Hepatocyte (in vitro differentiated cells): ENCODE data around the gene GNG10. TPM values are rescaled to one million over a fixed set of nuclear protein-coding genes. Genes with fewer than 3 reads are reported as not detected.
A peak's percentile ranks its signal among the peaks of the same experiment; 100 is the strongest.

Experiments
- DNase-seq: peaks from one replicate; pipeline ENCODE4 v3.0.0-alpha.2; 2016; ENCODE audit warnings: low spot score
- H2AFZ ChIP-seq: fragments of 200-600 bp; sonication (generic); 2 replicates; pipeline ENCODE4 v1.6.0; 2016; ENCODE audit warnings: antibody characterized with exemption, mild to moderate bottlenecking
- H3K27ac ChIP-seq: fragments of 200-600 bp; sonication (generic); 2 replicates; pipeline ENCODE4 v1.5.1; 2016; ENCODE audit warnings: mild to moderate bottlenecking
- H3K27me3 ChIP-seq: fragments of 200-600 bp; sonication (generic); 2 replicates; pipeline ENCODE4 v1.6.1; 2016
- H3K36me3 ChIP-seq: fragments of 200-600 bp; sonication (generic); replicated peaks from 2 replicates; pipeline ENCODE4 v1.5.1; 2016; ENCODE audit warnings: low read depth; ENCODE audit not compliant: insufficient read depth
- H3K4me1 ChIP-seq: fragments of 200-600 bp; sonication (generic); 2 replicates; pipeline ENCODE4 v1.5.1; 2016; ENCODE audit warnings: mild to moderate bottlenecking, moderate library complexity; ENCODE audit not compliant: insufficient read depth
- H3K4me2 ChIP-seq: fragments of 200-600 bp; sonication (generic); 2 replicates; pipeline ENCODE4 v1.6.0; 2016
- H3K4me3 ChIP-seq: fragments of 200-600 bp; sonication (generic); 2 replicates; pipeline ENCODE4 v1.5.1; 2016; ENCODE audit warnings: mild to moderate bottlenecking
- H3K79me2 ChIP-seq: fragments of 200-600 bp; sonication (generic); 2 replicates; pipeline ENCODE4 v1.6.0; 2017; ENCODE audit warnings: mild to moderate bottlenecking
- H3K9me2 ChIP-seq: fragments of 200-600 bp; sonication (generic); replicated peaks from 2 replicates; pipeline ENCODE4 v1.6.0; 2017; ENCODE audit warnings: mild to moderate bottlenecking; ENCODE audit not compliant: insufficient read depth
- H3K9me3 ChIP-seq: fragments of 200-600 bp; sonication (generic); 2 replicates; pipeline ENCODE4 v1.5.1; 2016; ENCODE audit warnings: low read depth, mild to moderate bottlenecking
- H4K20me1 ChIP-seq: fragments of 200-600 bp; sonication (generic); 2 replicates; pipeline ENCODE4 v1.6.0; 2016; ENCODE audit warnings: mild to moderate bottlenecking; ENCODE audit not compliant: insufficient read depth, poor library complexity, severe bottlenecking
- CTCF ChIP-seq: fragments of 200-600 bp; sonication (generic); IDR thresholded peaks from 2 replicates; pipeline ENCODE4 v1.5.1; 2016; ENCODE audit warnings: antibody characterized with exemption, mild to moderate bottlenecking; ENCODE audit not compliant: poor library complexity
- EZH2 ChIP-seq: fragments of 200-600 bp; sonication (generic); IDR thresholded peaks from 2 replicates; pipeline ENCODE4 v1.6.1; 2016; ENCODE audit warnings: antibody characterized with exemption, mild to moderate bottlenecking, borderline replicate concordance
- EZH2phosphoT487 ChIP-seq: fragments of 200-600 bp; sonication (generic); IDR thresholded peaks from one replicate; pipeline ENCODE4 v1.6.1; 2018; ENCODE audit warnings: antibody characterized with exemption, mild to moderate bottlenecking, low read depth, moderate library complexity; ENCODE audit not compliant: unreplicated experiment, severe bottlenecking
- WGBS: methylation state at CpG from one replicate; pipeline ENCODE4 v1.1.6; 2016; ENCODE audit warnings: low lambda C conversion rate; ENCODE audit errors: missing lambda C conversion rate; 5-methylcytosine and 5-hydroxymethylcytosine counted together
- polyA plus RNA-seq: library from polyadenylated mRNA; unstranded; fragments of >200 nt; fragmentation: Nextera tagmentation; extraction: Ambion mirVana; gene quantifications from 2 replicates; pipeline ENCODE4 v1.2.1, GENCODE V29; 2016
- total RNA-seq: library from RNA; depleted of rRNA; stranded (reverse); fragments of >200 nt; gene quantifications from 2 replicates; pipeline ENCODE4 v1.2.3, GENCODE V29; 2014

GNG10 gene
- total and polyA plus RNA-seq, 2 experiments from 2014 or later = 51.6 to 101 TPM

GRCh38 chr9:111621895-111622480 is 39.4 kb upstream of the GNG10 start:
- no peaks in the 10 kb centered on the region for H3K9me3 ChIP-seq
- no peaks in the 10 kb centered on the region for H3K9me2 ChIP-seq
- no peak for TF ChIP-seq EZH2phosphoT487
- TF ChIP-seq EZH2 = no peak
- peak; percentile 58 for TF ChIP-seq CTCF
- H3K4me2 ChIP-seq = no peak overlapping the region
- H4K20me1 ChIP-seq = no peaks in the 10 kb centered on the region
- no peaks in the 10 kb centered on the region for H3K27me3 ChIP-seq
- no peaks in the 10 kb centered on the region for H3K79me2 ChIP-seq
- H2AFZ ChIP-seq = no peak overlapping the region
- 64% methylated on average over 2 of the region's 2 CpGs for WGBS
- peak; percentile 46 for DNase-seq
- H3K27ac ChIP-seq = no peak overlapping the region
- no peak overlapping the region for H3K4me3 ChIP-seq
- peaks cover 6% of the 10 kb centered on the region for H3K4me1 ChIP-seq
- no peaks in the 10 kb centered on the region for H3K36me3 ChIP-seq

- Histone ChIP-seq H3K36me3 (no peaks in the 10 kb centered on the region), H4K20me1 (no peaks in the 10 kb centered on the region), H3K27me3 (no peaks in the 10 kb centered on the region), H3K4me2 (no peak overlapping the region), H3K27ac (no peak overlapping the region), H3K4me1 (peaks cover 6% of the 10 kb centered on the region), H2AFZ (no peak overlapping the region), H3K4me3 (no peak overlapping the region), H3K79me2 (no peaks in the 10 kb centered on the region), H3K9me2 (no peaks in the 10 kb centered on the region), H3K9me3 (no peaks in the 10 kb centered on the region)
- 60% methylated on average over 3 of the region's 3 CpGs for WGBS
- no peak for DNase-seq
- no peak for TF ChIP-seq EZH2phosphoT487
- no peak for TF ChIP-seq CTCF
- TF ChIP-seq EZH2 = no peak
These were observed 38.8 kb upstream of the GNG10 start for GRCh38 chr9:111622626-111623025.

DNA sequence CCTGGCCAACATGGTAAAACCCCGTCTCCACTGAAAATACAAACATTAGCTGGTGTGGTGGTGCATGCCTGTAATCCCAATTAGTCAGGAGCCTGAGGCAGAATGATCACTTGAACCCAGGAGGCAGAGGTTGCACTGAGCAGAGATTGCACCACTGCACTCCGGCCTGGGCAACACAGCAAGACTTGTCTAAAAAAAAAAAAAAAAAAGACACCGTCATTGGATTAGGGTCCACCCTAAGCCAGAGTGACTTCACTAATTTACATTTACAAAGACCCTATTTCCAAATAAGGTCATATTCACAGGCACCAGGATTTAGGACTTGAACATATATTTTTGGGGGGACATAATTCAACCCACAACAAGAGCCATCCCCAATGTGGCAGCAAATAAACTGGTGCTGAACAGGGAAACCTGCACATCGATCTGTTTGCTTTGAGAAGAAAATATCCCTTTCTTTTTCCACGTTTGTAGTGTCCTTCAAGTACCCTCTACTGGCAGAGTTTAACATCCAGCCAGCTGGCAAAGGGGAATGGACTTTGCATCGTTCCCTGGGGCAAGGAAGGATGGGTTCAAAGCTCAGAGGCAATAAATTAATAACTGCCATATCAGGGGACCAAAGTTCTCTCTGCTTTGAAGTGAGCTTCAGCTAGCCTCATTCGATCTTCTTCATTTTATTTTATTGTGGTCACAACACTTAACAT is 34.0 kb upstream of the GNG10 start:
- 58% methylated on average over 7 of the region's 7 CpGs for WGBS
- H3K27ac ChIP-seq = peak overlapping the region; percentile 26
- no peaks in the 10 kb centered on the region for H3K36me3 ChIP-seq
- H3K9me3 ChIP-seq = no peaks in the 10 kb centered on the region
- no peak overlapping the region for H3K4me3 ChIP-seq
- peak; percentile 62 for DNase-seq
- no peak overlapping the region for H3K4me2 ChIP-seq
- no peaks in the 10 kb centered on the region for H3K27me3 ChIP-seq
- TF ChIP-seq EZH2phosphoT487 (no peak), EZH2 (no peak), CTCF (no peak)
- H3K9me2 ChIP-seq = no peaks in the 10 kb centered on the region
- H4K20me1 ChIP-seq = peaks cover 9% of the 10 kb centered on the region
- H3K4me1 ChIP-seq = peaks cover 17% of the 10 kb centered on the region
- no peak overlapping the region for H2AFZ ChIP-seq
- H3K79me2 ChIP-seq = peaks cover 10% of the 10 kb centered on the region
